Vagina (tissue), 2 donors: ENCODE data around the gene DNAJC27.

Experiments used
- CTCF ChIP-seq, 3 experiments: fragments of 450-650 bp in 2 of 3; fragments of 200-600 bp in 1 of 3; sonication (generic) in 1 of 3; IDR thresholded peaks; one replicate each; pipeline ENCODE4 v1.5.1; 2017 to 2019; ENCODE audit warnings: antibody characterized with exemption in 3 of 3, mild to moderate bottlenecking in 2 of 3, moderate library complexity in 2 of 3
- POLR2A ChIP-seq, 2 donors: fragments of 450-650 bp; IDR thresholded peaks; one replicate each; pipeline ENCODE4 v1.6.1; 2017; ENCODE audit warnings: antibody characterized with exemption in 2 of 2, mild to moderate bottlenecking in 2 of 2, moderate library complexity in 2 of 2
- POLR2AphosphoS5 ChIP-seq, 2 donors: sonication (generic); formaldehyde crosslinking; IDR thresholded peaks; one replicate each; pipeline ENCODE4 v1.9.0; 2017; ENCODE audit warnings: antibody characterized with exemption in 2 of 2, mild to moderate bottlenecking in 2 of 2, low read depth in 1 of 2; ENCODE audit not compliant: insufficient read depth in 1 of 2

DNA sequence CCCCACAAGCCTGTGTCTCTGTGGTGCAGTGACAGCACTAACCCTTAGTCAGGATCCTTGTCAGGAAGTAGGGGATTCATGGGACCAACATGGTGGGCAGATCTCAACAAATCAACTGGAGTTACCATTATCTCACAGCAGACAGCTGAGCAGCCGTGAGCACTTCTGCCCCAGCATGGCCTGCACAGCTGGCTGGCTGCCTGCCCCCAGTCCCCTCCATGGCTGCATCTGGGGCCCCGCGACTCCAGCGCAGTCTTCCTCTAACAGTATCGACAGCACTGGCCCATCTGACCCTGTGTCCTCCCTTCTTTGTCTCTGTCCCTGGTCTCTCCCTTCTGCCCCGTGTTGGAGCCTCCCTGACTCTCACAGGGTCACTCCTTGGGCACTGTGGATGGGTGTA lies 47.0 kb downstream of the DNAJC27 start:
- TF ChIP-seq POLR2A (IDR thresholded peaks at IDR 0.05) (no peak), CTCF (IDR thresholded peaks at IDR 0.05) (no peak), POLR2AphosphoS5 (IDR thresholded peaks at IDR 0.05; ENCODE audit: insufficient read depth in 1 of 2, low read depth in 1 of 2) (no peak)
